Aorta (tissue), 5 donors: Measurements from ENCODE around the gene ATG2A. TPM values are rescaled to one million over a fixed set of nuclear protein-coding genes. Genes with fewer than 3 reads are reported as not detected.

Experiments
- ATAC-seq: fragments of 200-7000 bp; cut with Tn5 transposase; one replicate; pipeline ENCODE4 v1.9.1; 2022; ENCODE audit warnings: moderate library complexity; ENCODE audit not compliant: low FRiP score
- DNase-seq, 2 donors: peaks; one replicate each; pipeline ENCODE4 v3.0.0-alpha.2; 2020
- H3K27ac ChIP-seq, 2 donors: one replicate each; pipeline ENCODE4 v1.5.1; 2013; ENCODE audit warnings: low read length in 2 of 2, mild to moderate bottlenecking in 2 of 2, moderate library complexity in 2 of 2, control low read depth in 1 of 2, inconsistent platforms in 1 of 2, low read depth in 1 of 2
- H3K27me3 ChIP-seq, 2 donors: one replicate each; pipeline ENCODE4 v1.6.1; 2013; ENCODE audit warnings: control low read depth in 1 of 2, low read length in 1 of 2, mild to moderate bottlenecking in 1 of 2, moderate library complexity in 1 of 2; ENCODE audit not compliant: insufficient read depth in 2 of 2, control insufficient read depth in 1 of 2
- H3K36me3 ChIP-seq, 2 donors: one replicate each; pipeline ENCODE4 v1.6.1; 2013; ENCODE audit warnings: control low read depth in 1 of 2, low read length in 1 of 2, mild to moderate bottlenecking in 1 of 2; ENCODE audit not compliant: insufficient read depth in 2 of 2, control insufficient read depth in 1 of 2
- H3K4me1 ChIP-seq, 2 donors: one replicate each; pipeline ENCODE4 v1.6.1; 2013; ENCODE audit warnings: low read length in 2 of 2, control low read depth in 1 of 2, mild to moderate bottlenecking in 1 of 2, moderate library complexity in 1 of 2; ENCODE audit not compliant: insufficient read depth in 2 of 2, control insufficient read depth in 1 of 2
- H3K4me3 ChIP-seq, 2 donors: one replicate each; pipeline ENCODE4 v1.5.1; 2013; ENCODE audit warnings: low read length in 2 of 2, control low read depth in 1 of 2, mild to moderate bottlenecking in 1 of 2
- H3K9me3 ChIP-seq: one replicate; pipeline ENCODE4 v1.6.1; 2013; ENCODE audit warnings: mild to moderate bottlenecking, low read length; ENCODE audit not compliant: control insufficient read depth
- WGBS, 2 donors: extraction: QIAGEN DNeasy Blood & Tissue Kit; methylation state at CpG; one replicate each; pipeline ENCODE4 v1.1.7; 2013; 5-methylcytosine and 5-hydroxymethylcytosine counted together
- intact Hi-C, 2 donors: fragments of 100-400 bp; cut with DNase I; formaldehyde crosslinking; loops; one replicate each; pipeline versions ENCODE4 v1.14.2 to v1.15.0; 2022
- polyA plus RNA-seq, 2 donors: library from polyadenylated mRNA; stranded (reverse); fragments of 200-250 nt; gene quantifications; one replicate each; pipeline ENCODE4 v1.2.3, GENCODE V29; 2013
- total RNA-seq, 2 donors: library from RNA; stranded (reverse); fragmentation: NEBNext Ultra II Directional; extraction: Animal tissue kit (Norgen Biotek cat#: 25700); gene quantifications; one replicate each; pipeline ENCODE4 v1.2.1, GENCODE V29; 2021
- donor health status: healthy with polysubstance abuse.
- donor health status: Bipolar disorder and iron deficiency.
- donor health status: DM: no; HTN: no; CAD: no.
- donor health status: DM: no; HTN: no; CAD: no.
- donor health status: DM: yes; HTN: yes; CAD: no.

Gene ATG2A
- total and polyA plus RNA-seq, 4 donors: 7.0 to 34.9 (median 20.1) TPM

DNA sequence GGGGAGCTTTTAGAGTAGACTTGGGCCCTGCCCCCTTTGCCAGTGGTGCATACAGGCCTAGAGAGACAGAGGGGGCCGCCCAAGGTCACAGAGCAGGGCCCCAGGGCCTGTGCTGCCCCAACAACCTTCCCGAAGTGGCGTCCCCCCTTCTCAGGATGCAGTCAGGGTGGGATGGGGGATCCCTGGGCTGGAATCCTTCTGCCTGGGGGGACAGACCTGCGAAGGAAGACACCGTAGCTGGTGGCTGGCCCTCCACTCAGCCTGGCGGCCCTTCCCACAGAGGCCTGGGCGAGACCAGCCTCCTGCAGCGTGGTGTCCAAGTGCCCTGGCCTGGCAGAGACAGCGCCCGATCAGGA is 24.2 kb downstream of the ATG2A start:
- WGBS, 2 donors: 88 to 92% methylated on average over 10 of the region's 10 CpGs
- no peaks in the 10 kb centered on the region for H3K9me3 ChIP-seq
- no peak for ATAC-seq
- no peaks in the 10 kb centered on the region for H3K27me3 ChIP-seq
- DNase-seq: no peak
- intact Hi-C loops: no loop called here
- no peak overlapping the region for H3K27ac ChIP-seq
- H3K36me3 ChIP-seq: no peaks in the 10 kb centered on the region
- H3K4me1 ChIP-seq: no peaks in the 10 kb centered on the region
- no peak overlapping the region for H3K4me3 ChIP-seq

DNA sequence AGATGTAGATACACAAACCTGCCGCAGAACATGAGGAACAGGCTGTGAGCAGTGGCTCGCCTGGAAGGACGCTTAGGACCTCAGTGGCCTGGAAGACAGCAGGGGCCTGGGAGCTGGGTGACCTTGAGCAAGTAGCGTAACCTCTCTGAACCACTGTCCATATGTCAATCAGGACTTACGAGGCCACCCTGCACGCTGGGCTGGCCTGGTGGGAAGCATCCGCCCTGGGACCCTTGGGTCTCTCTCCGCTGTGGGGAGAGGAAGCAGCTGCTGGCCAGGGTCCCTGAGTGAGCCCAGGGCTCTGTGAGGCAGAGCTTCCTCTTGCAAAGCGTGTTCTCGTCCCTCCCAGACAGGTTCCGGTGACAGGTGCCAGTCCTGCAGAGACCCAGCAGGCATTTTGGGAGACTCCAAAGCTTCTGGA is 24.6 kb downstream of the ATG2A start:
- H3K27ac ChIP-seq: no peak overlapping the region
- H3K27me3 ChIP-seq: no peaks in the 10 kb centered on the region
- no peaks in the 10 kb centered on the region for H3K9me3 ChIP-seq
- H3K4me1 ChIP-seq: no peaks in the 10 kb centered on the region
- no peaks in the 10 kb centered on the region for H3K36me3 ChIP-seq
- 88 to 90% methylated on average over 11 of the region's 11 CpGs for WGBS, 2 donors
- intact Hi-C loops: no loop called here
- DNase-seq (no peak), ATAC-seq (no peak)
- no peak overlapping the region for H3K4me3 ChIP-seq

DNA sequence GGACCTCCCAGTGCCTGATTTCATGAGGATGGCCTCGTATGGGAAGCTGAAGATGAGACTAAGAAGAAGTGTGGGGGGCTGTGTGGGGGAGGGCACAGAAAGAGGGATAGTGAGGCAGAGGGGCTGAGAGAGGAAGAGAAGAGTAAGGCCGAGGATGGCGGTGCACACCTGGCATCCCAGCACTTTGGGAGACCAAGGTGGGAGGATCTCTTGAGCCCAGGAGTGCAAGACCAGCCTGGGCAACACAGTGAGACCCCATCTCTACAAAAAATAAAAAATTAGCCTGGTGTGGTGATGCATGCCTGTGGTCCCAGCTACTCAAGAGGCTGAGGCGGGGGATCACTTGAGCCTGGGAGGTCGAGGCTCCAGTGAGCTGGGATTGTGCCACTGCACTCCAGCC is 25.1 kb downstream of the ATG2A start:
- WGBS, 2 donors: 82% methylated on average over 5 of the region's 5 CpGs
- no peak overlapping the region for H3K4me3 ChIP-seq
- H3K9me3 ChIP-seq: no peaks in the 10 kb centered on the region
- ATAC-seq (no peak), DNase-seq (no peak)
- H3K27me3 ChIP-seq: no peaks in the 10 kb centered on the region
- H3K4me1 ChIP-seq: no peaks in the 10 kb centered on the region
- no peak overlapping the region for H3K27ac ChIP-seq
- no peaks in the 10 kb centered on the region for H3K36me3 ChIP-seq
- intact Hi-C loops: no loop called here

- no peaks in the 10 kb centered on the region for H3K9me3 ChIP-seq
- H3K4me1 ChIP-seq: no peaks in the 10 kb centered on the region
- DNase-seq (no peak), ATAC-seq (no peak)
- no peak overlapping the region for H3K27ac ChIP-seq
- intact Hi-C loops: no loop called here
- 90 to 93% methylated on average over 25 of the region's 25 CpGs for WGBS, 2 donors
- H3K36me3 ChIP-seq: no peaks in the 10 kb centered on the region
- no peak overlapping the region for H3K4me3 ChIP-seq
- no peaks in the 10 kb centered on the region for H3K27me3 ChIP-seq
Observed at GRCh38 chr11:64891215-64891848, 25.7 kb downstream of the ATG2A start.

GRCh38 chr11:64890522-64890939 is 26.5 kb downstream of the ATG2A start:
- ATAC-seq: no peak
- no peaks in the 10 kb centered on the region for H3K36me3 ChIP-seq
- no peaks in the 10 kb centered on the region for H3K4me1 ChIP-seq
- no peak overlapping the region for H3K27ac ChIP-seq
- DNase-seq: no peak
- no peaks in the 10 kb centered on the region for H3K27me3 ChIP-seq
- intact Hi-C loops: no loop called here
- H3K4me3 ChIP-seq: no peak overlapping the region
- WGBS, 2 donors: 90 to 93% methylated on average over 7 of the region's 7 CpGs
- H3K9me3 ChIP-seq: no peaks in the 10 kb centered on the region

GRCh38 chr11:64888729-64889511 is 28.1 kb downstream of the ATG2A start:
- DNase-seq: no peak
- ATAC-seq: no peak
- Histone ChIP-seq H3K27me3 (no peaks in the 10 kb centered on the region), H3K36me3 (no peaks in the 10 kb centered on the region), H3K27ac (no peak overlapping the region), H3K9me3 (no peaks in the 10 kb centered on the region), H3K4me1 (no peaks in the 10 kb centered on the region), H3K4me3 (no peak overlapping the region)
- WGBS, 2 donors: 69% methylated on average over 9 of the region's 9 CpGs
- intact Hi-C loops: no loop called here

DNA sequence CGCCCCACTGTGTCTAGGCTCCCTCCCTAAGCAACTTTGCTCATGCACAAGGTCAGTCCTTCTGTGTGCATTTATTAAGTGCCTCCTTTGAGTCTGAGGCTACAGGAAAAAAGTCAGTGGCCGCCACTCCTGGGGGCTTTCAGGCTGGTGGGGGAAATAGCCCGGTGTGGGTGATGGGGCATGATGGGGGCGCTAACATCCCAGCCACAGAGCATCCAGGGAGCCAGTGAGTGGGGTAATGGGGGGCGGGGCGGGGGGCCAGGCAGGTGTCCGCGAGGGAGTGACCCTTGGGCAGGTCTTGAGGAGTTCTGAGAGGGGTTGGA is 28.6 kb downstream of the ATG2A start:
- ATAC-seq (no peak), DNase-seq (no peak)
- Histone ChIP-seq H3K27me3 (no peaks in the 10 kb centered on the region), H3K27ac (no peak overlapping the region), H3K4me3 (no peak overlapping the region), H3K4me1 (no peaks in the 10 kb centered on the region), H3K9me3 (no peaks in the 10 kb centered on the region), H3K36me3 (no peaks in the 10 kb centered on the region)
- WGBS, 2 donors: 69 to 70% methylated on average over 8 of the region's 8 CpGs
- intact Hi-C loops: no loop called here

GRCh38 chr11:64887757-64888405 is 29.1 kb downstream of the ATG2A start:
- Histone ChIP-seq H3K27me3 (no peaks in the 10 kb centered on the region), H3K27ac (no peak overlapping the region), H3K4me3 (no peak overlapping the region), H3K9me3 (no peaks in the 10 kb centered on the region), H3K36me3 (no peaks in the 10 kb centered on the region), H3K4me1 (no peaks in the 10 kb centered on the region)
- intact Hi-C loops: no loop called here
- ATAC-seq (peak; percentile 92), DNase-seq (peak; percentile 86 to 95)
- WGBS, 2 donors: 14% methylated on average over 32 to 34 of the region's 34 CpGs
